ENCODE data around the gene PBX1. TPM values are rescaled to one million over a fixed set of nuclear protein-coding genes. Genes with fewer than 3 reads are reported as not detected.

The PBX1 gene
- total and polyA plus RNA-seq, 10 of the 15 experiments (the other 5 are each of a cell fraction or from before 2014, with no cell fraction given), result 0.05 to 0.28 (median 0.11) TPM; not detected in 5

DNA sequence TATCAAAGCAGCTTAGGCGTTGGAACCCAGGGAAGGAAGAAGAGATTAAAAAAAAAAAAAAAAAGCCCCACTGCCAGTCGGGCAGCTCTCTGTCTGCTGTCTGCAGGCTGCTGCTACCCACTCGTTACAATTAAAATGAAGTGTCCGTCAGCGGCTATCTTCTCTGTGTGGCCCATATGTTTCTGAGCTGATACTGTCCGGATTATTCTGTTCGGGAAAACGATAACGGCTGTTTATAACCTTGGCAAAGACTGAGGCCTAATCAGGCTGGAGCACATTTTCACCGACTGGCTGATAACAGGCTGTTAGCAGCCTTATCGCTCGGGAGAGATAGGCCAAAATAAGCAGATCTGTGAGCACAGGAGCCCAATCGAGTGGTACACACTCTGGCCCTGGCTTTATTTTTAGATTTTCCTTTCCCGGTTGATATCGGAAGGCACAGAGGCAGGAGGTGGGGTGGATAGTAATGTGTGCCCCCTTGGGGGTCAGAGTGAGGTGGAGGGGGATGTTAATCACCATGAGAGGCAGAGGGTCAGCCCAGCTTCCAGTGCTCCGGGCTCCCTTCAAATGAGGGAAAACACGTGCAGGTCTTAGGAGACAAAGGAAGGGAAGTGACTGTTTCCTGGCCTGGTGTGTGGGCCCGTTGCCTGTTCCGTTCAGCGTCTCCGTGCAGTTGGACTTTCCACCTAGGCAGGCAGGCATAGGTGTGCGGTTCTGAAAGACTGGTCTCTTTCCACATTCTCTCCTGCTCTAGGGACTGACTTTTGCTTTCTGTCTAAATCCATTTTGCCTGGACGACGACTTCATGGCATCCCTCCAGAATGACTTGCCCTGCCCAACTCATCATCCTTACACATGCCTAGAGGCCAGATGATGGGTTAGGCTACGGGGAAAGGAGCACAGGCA is 153.4 kb downstream of the PBX1 start:
- H3K79me2 ChIP-seq (ENCODE audit: control insufficient read depth, insufficient read depth, low read length), result no peaks in the 10 kb centered on the region
- ATAC-seq (no peak), FAIRE-seq (no peak), DNase-seq (ENCODE audit: low read depth, low spot score) (no peak)
- H3K27me3 ChIP-seq (replicated peaks in 1 of 2; ENCODE audit: control insufficient read depth in 2 of 2, insufficient read depth in 2 of 2, low read length in 1 of 2), result no peaks in the 10 kb centered on the region
- TF ChIP-seq POLR2A (IDR thresholded peaks at IDR 0.05; ENCODE audit: low read depth, low read length), result no peak
- TF ChIP-seq TARDBP (IDR thresholded peaks at IDR 0.05; ENCODE audit: borderline replicate concordance), result no peak
- no peak for TF ChIP-seq BHLHE40 (IDR thresholded peaks at IDR 0.05; ENCODE audit: borderline replicate concordance in 1 of 2, low read depth in 2 of 2, low read length in 1 of 2)
- TF ChIP-seq SMARCA5 (IDR thresholded peaks at IDR 0.05), result no peak
- no peak for TF ChIP-seq NR2C1 (IDR thresholded peaks at IDR 0.05)
- no peak for TF ChIP-seq KDM1A (IDR thresholded peaks at IDR 0.05; ENCODE audit: borderline replicate concordance)
- TF ChIP-seq FOXM1 (IDR thresholded peaks at IDR 0.05; ENCODE audit: low read depth, low read length), result no peak
- no peak for TF ChIP-seq HDGF (IDR thresholded peaks at IDR 0.05)
- no peak for TF ChIP-seq SUPT20H (IDR thresholded peaks at IDR 0.05; ENCODE audit: borderline replicate concordance, control insufficient read depth, low read depth, low read length)
- TF ChIP-seq SREBF2 (IDR thresholded peaks at IDR 0.05; ENCODE audit: low read length), result no peak
- no peak for TF ChIP-seq TAF1 (IDR thresholded peaks at IDR 0.05; ENCODE audit: borderline replicate concordance, low read depth, low read length)
- TF ChIP-seq, protein P1, sequence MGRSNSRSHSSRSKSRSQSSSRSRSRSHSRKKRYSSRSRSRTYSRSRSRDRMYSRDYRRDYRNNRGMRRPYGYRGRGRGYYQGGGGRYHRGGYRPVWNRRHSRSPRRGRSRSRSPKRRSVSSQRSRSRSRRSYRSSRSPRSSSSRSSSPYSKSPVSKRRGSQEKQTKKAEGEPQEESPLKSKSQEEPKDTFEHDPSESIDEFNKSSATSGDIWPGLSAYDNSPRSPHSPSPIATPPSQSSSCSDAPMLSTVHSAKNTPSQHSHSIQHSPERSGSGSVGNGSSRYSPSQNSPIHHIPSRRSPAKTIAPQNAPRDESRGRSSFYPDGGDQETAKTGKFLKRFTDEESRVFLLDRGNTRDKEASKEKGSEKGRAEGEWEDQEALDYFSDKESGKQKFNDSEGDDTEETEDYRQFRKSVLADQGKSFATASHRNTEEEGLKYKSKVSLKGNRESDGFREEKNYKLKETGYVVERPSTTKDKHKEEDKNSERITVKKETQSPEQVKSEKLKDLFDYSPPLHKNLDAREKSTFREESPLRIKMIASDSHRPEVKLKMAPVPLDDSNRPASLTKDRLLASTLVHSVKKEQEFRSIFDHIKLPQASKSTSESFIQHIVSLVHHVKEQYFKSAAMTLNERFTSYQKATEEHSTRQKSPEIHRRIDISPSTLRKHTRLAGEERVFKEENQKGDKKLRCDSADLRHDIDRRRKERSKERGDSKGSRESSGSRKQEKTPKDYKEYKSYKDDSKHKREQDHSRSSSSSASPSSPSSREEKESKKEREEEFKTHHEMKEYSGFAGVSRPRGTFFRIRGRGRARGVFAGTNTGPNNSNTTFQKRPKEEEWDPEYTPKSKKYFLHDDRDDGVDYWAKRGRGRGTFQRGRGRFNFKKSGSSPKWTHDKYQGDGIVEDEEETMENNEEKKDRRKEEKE (IDR thresholded peaks at IDR 0.05), result no peak
- TF ChIP-seq, protein P2, sequence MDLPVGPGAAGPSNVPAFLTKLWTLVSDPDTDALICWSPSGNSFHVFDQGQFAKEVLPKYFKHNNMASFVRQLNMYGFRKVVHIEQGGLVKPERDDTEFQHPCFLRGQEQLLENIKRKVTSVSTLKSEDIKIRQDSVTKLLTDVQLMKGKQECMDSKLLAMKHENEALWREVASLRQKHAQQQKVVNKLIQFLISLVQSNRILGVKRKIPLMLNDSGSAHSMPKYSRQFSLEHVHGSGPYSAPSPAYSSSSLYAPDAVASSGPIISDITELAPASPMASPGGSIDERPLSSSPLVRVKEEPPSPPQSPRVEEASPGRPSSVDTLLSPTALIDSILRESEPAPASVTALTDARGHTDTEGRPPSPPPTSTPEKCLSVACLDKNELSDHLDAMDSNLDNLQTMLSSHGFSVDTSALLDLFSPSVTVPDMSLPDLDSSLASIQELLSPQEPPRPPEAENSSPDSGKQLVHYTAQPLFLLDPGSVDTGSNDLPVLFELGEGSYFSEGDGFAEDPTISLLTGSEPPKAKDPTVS (IDR thresholded peaks at IDR 0.05; ENCODE audit: low read depth, low read length), result no peak
- TF ChIP-seq IKZF2 (IDR thresholded peaks at IDR 0.05), result no peak
- TF ChIP-seq ETV6 (conservative IDR thresholded peaks at IDR 0.05 in 1 of 2, IDR thresholded peaks at IDR 0.05 in 1 of 2; ENCODE audit: borderline replicate concordance in 1 of 2, low read depth in 1 of 2), result no peak
- no peak for TF ChIP-seq BRCA1 (IDR thresholded peaks at IDR 0.05; ENCODE audit: low read depth, low read length)
- no peak for TF ChIP-seq NFXL1 (IDR thresholded peaks at IDR 0.05; ENCODE audit: borderline replicate concordance)
- ChIA-PET RAD21 (ENCODE audit: unreplicated experiment) (no interaction called here), POLR2A (no interaction called here), CTCF (no interaction called here), SMC1A (ENCODE audit: uncharacterized antibody, unreplicated experiment) (no interaction called here)
- no peaks in the 10 kb centered on the region for H3K4me1 ChIP-seq (ENCODE audit: control insufficient read depth, insufficient read depth, low read length)
- H3K27ac ChIP-seq (ENCODE audit: control insufficient read depth, insufficient read depth), result no peak overlapping the region
- no peak overlapping the region for H2AFZ ChIP-seq (ENCODE audit: control insufficient read depth, low read depth, low read length)
- intact Hi-C loops (cut with micrococcal nuclease; ENCODE audit: unreplicated experiment) (no loop called here), in situ Hi-C loops (cut with MboI) (no loop called here)
- BruUV-seq (replicated peaks), result no TSS peak
- no peaks in the 10 kb centered on the region for H3K9me3 ChIP-seq (replicated peaks; ENCODE audit: control insufficient read depth, insufficient read depth, low read length)
- no peaks in the 10 kb centered on the region for H3K36me3 ChIP-seq (ENCODE audit: control insufficient read depth in 2 of 2, insufficient read depth in 2 of 2, low read length in 1 of 2)
- WGBS (ENCODE audit: insufficient coverage, insufficient replicate concordance, low lambda C conversion rate, missing lambda C conversion rate), result 52% methylated on average over 23 of the region's 25 CpGs
- no peaks in the 10 kb centered on the region for H4K20me1 ChIP-seq (ENCODE audit: control insufficient read depth, insufficient read depth)
- H3K9ac ChIP-seq (ENCODE audit: control insufficient read depth, insufficient read depth, low read length), result no peak overlapping the region
- no peak overlapping the region for H3K4me3 ChIP-seq
- no peak overlapping the region for H3K4me2 ChIP-seq (ENCODE audit: control insufficient read depth, insufficient read depth)
